ENCODE data around the gene HAO2.
"Not testable (repeated sequence)": the region's sequence is repeated elsewhere in the genome, so short reads cannot be mapped to it uniquely, and the experiment has no call there.

HAO2 gene

GRCh38 chr1:119347858-119348257, 20.7 kb upstream of the HAO2 start:
- no peak for DNase-seq (ENCODE audit: low read depth)

- no peak for DNase-seq (ENCODE audit: low read depth)
These were observed 19.6 kb upstream of the HAO2 start for GRCh38 chr1:119348941-119349340.

GRCh38 chr1:119350866-119351265, 17.7 kb upstream of the HAO2 start:
- not testable (repeated sequence) for DNase-seq (ENCODE audit: low read depth)

GRCh38 chr1:119351997-119352396, 16.6 kb upstream of the HAO2 start:
- DNase-seq (ENCODE audit: low read depth) = no peak

GRCh38 chr1:119353836-119354235, 14.7 kb upstream of the HAO2 start:
- no peak for DNase-seq (ENCODE audit: low read depth)

GRCh38 chr1:119358636-119359035, 9.9 kb upstream of the HAO2 start:
- DNase-seq (ENCODE audit: low read depth) = no peak

GRCh38 chr1:119359730-119360129, 8.9 kb upstream of the HAO2 start:
- DNase-seq (ENCODE audit: low read depth) = no peak

GRCh38 chr1:119361205-119361604, 7.4 kb upstream of the HAO2 start:
- no peak for DNase-seq (ENCODE audit: low read depth)

- DNase-seq (ENCODE audit: low read depth) = no peak
These were observed 6.8 kb upstream of the HAO2 start for GRCh38 chr1:119361620-119362344.

GRCh38 chr1:119363162-119363561, 5.4 kb upstream of the HAO2 start:
- no peak for DNase-seq (ENCODE audit: low read depth)

GRCh38 chr1:119364640-119365039, 3.9 kb upstream of the HAO2 start:
- peak; percentile 8 for DNase-seq (ENCODE audit: low read depth)

- no peak for DNase-seq (ENCODE audit: low read depth)
These were observed 2.2 kb upstream of the HAO2 start for GRCh38 chr1:119366424-119366823.

GRCh38 chr1:119367432-119368124, 1.0 kb upstream of the HAO2 start:
- peak; percentile 37 for DNase-seq (ENCODE audit: low read depth)

- DNase-seq (ENCODE audit: low read depth) = no peak
These were observed 2.2 kb downstream of the HAO2 start for GRCh38 chr1:119370748-119371147.

- no peak for DNase-seq (ENCODE audit: low read depth)
These were observed 3.2 kb downstream of the HAO2 start for GRCh38 chr1:119371815-119372214.

- DNase-seq (ENCODE audit: low read depth) = peak; percentile 20
These were observed 4.0 kb downstream of the HAO2 start for GRCh38 chr1:119372503-119373086.

- DNase-seq (ENCODE audit: low read depth) = no peak
These were observed 4.9 kb downstream of the HAO2 start for GRCh38 chr1:119373465-119373864.

- no peak for DNase-seq (ENCODE audit: low read depth)
These were observed 5.8 kb downstream of the HAO2 start for GRCh38 chr1:119374208-119374874.

GRCh38 chr1:119375366-119375765, 6.8 kb downstream of the HAO2 start:
- DNase-seq (ENCODE audit: low read depth) = no peak

- no peak for DNase-seq (ENCODE audit: low read depth)
These were observed 8.0 kb downstream of the HAO2 start for GRCh38 chr1:119376594-119376993.

GRCh38 chr1:119377594-119377993, 9.0 kb downstream of the HAO2 start:
- DNase-seq (ENCODE audit: low read depth) = not testable (repeated sequence)

- DNase-seq (ENCODE audit: low read depth) = no peak
These were observed 10.5 kb downstream of the HAO2 start for GRCh38 chr1:119379117-119379516.

- no peak for DNase-seq (ENCODE audit: low read depth)
These were observed 11.7 kb downstream of the HAO2 start for GRCh38 chr1:119380304-119380703.
